Upper lobe of right lung (tissue), 1 donor: ENCODE data around the gene VWA1. TPM values are rescaled to one million over a fixed set of nuclear protein-coding genes. Genes with fewer than 3 reads are reported as not detected.
"Not testable (repeated sequence)": the region's sequence is repeated elsewhere in the genome, so short reads cannot be mapped to it uniquely, and the experiment has no call there.

ENCODE experiments used
- ATAC-seq: fragments of 200-7000 bp; cut with Tn5 transposase; one replicate; pipeline ENCODE4 v1.9.1; 2020; ENCODE audit warnings: mild to moderate bottlenecking, moderate library complexity
- DNase-seq: peaks from one replicate; pipeline ENCODE4 v3.0.0-alpha.2; 2020
- H3K27ac ChIP-seq: fragments of 200-600 bp; one replicate; pipeline ENCODE4 v1.8.0; 2022
- H3K27me3 ChIP-seq: fragments of 200-600 bp; one replicate; pipeline ENCODE4 v1.8.0; 2022; ENCODE audit warnings: mild to moderate bottlenecking
- H3K36me3 ChIP-seq: fragments of 200-600 bp; one replicate; pipeline ENCODE4 v1.8.0; 2022
- H3K4me1 ChIP-seq: fragments of 200-600 bp; one replicate; pipeline ENCODE4 v1.8.0; 2022
- H3K4me3 ChIP-seq: fragments of 200-600 bp; one replicate; pipeline ENCODE4 v1.8.0; 2022; ENCODE audit warnings: mild to moderate bottlenecking
- H3K9me3 ChIP-seq: fragments of 200-600 bp; one replicate; pipeline ENCODE4 v1.8.0; 2022
- intact Hi-C: fragments of 100-400 bp; cut with DNase I; formaldehyde crosslinking; loops from one replicate; pipeline ENCODE4 v1.11.0; 2022
- total RNA-seq: library from RNA; stranded (reverse); fragmentation: NEBNext Ultra II Directional; extraction: Animal tissue kit (Norgen Biotek cat#: 25700); gene quantifications from one replicate; pipeline ENCODE4 v1.2.1, GENCODE V29; 2021
- TF ChIP-seq, protein P1 (sequence below): fragments of 200-600 bp; IDR thresholded peaks from one replicate; pipeline ENCODE4 v1.8.0; 2022; ENCODE audit warnings: antibody characterized with exemption
- donor health status: DM: no; HTN: yes; CAD: no; lungs with severe emphysema.

VWA1 gene
- total RNA-seq, 1 donor from 2014 or later = 87.4 TPM

- TF ChIP-seq, protein P1, sequence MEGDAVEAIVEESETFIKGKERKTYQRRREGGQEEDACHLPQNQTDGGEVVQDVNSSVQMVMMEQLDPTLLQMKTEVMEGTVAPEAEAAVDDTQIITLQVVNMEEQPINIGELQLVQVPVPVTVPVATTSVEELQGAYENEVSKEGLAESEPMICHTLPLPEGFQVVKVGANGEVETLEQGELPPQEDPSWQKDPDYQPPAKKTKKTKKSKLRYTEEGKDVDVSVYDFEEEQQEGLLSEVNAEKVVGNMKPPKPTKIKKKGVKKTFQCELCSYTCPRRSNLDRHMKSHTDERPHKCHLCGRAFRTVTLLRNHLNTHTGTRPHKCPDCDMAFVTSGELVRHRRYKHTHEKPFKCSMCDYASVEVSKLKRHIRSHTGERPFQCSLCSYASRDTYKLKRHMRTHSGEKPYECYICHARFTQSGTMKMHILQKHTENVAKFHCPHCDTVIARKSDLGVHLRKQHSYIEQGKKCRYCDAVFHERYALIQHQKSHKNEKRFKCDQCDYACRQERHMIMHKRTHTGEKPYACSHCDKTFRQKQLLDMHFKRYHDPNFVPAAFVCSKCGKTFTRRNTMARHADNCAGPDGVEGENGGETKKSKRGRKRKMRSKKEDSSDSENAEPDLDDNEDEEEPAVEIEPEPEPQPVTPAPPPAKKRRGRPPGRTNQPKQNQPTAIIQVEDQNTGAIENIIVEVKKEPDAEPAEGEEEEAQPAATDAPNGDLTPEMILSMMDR = no peak
- Histone ChIP-seq H3K27me3 (no peaks in the 10 kb centered on the region), H3K4me3 (no peak overlapping the region), H3K9me3 (no peaks in the 10 kb centered on the region), H3K27ac (no peak overlapping the region), H3K36me3 (no peaks in the 10 kb centered on the region), H3K4me1 (peaks cover 23% of the 10 kb centered on the region)
- DNase-seq (no peak), ATAC-seq (no peak)
- intact Hi-C loops = no loop called here
These were observed 4.9 kb downstream of the VWA1 start for GRCh38 chr1:1440262-1441001.

DNA sequence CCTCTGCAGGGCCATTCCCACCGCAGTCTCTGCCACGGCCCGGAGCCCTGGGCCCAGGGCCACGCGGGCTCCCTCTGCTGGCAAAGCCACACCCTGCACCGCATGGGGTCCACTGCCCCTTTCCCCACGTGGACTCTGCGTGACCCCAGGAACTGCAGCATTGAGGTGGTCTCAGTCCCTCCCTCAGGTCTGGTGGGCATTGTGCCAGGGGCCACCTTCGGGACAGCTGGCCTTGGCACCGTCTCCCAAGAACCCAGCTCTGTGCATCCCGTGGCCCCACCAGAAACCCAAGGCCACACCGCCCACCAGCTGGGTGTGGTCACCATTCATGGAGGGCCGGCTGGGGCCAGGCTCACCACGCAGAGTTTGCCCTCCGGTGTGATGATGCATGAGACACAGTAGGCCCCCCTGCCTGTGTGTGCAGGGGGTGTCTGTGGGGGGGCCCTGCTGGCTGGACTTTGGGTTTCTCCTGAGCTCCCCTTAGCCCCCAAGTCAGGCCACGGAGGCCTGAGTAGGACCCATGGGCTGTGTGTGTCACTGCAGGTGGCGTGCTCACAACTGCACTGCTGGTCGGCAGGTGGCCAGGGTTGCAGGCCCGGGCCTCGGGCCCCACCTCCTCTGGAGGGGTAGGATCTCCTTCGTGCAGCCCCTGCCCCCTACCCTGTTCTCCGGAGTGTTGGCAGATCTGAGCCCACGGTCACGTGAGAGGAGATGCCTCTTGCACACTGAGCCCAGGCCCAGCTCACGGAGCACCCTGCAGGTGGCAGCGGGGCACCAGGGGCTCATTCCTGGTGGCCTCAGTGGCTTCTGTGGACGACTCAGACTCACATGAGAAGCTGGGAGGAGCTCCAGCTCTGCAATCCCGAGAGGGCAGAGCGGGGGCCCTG, 5.8 kb downstream of the VWA1 start:
- Histone ChIP-seq H3K27me3 (no peaks in the 10 kb centered on the region), H3K4me3 (no peak overlapping the region), H3K4me1 (peaks cover 21% of the 10 kb centered on the region), H3K27ac (peak overlapping the region; percentile 17), H3K36me3 (no peaks in the 10 kb centered on the region), H3K9me3 (no peaks in the 10 kb centered on the region)
- intact Hi-C loops = no loop called here
- peak; percentile 77 for ATAC-seq
- TF ChIP-seq, protein P1 = peak; percentile 90
- DNase-seq = peak; percentile 80

GRCh38 chr1:1442069-1442770, 6.7 kb downstream of the VWA1 start:
- intact Hi-C loops = no loop called here
- Histone ChIP-seq H3K4me1 (peaks cover 19% of the 10 kb centered on the region), H3K9me3 (no peaks in the 10 kb centered on the region), H3K27ac (peak overlapping the region; percentile 17), H3K27me3 (no peaks in the 10 kb centered on the region), H3K4me3 (no peak overlapping the region), H3K36me3 (no peaks in the 10 kb centered on the region)
- ATAC-seq = peak; percentile 52
- TF ChIP-seq, protein P1 = no peak
- no peak for DNase-seq

DNA sequence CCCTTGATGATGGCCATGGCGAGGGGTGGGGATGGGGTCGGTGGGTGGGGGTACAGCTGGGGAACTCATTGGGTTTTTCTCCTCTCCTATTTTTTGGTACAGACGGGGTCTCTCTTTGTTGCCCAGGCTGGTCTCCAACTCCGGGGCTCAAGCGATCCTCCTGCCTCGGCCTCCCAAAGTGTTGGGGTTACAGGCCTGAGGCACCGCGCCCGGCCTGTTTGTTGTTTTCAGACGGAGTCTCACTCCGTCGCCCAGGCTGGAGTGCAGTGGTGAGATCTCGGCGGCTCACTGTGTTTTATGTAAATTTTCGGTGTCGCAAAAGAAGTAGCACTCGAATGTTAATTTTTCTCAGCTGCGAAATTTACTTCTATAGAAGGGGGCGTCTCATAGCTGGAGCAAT, 11.1 kb downstream of the VWA1 start:
- intact Hi-C loops, ATAC-seq, DNase-seq, H3K27me3 ChIP-seq, H3K4me3 ChIP-seq, H3K36me3 ChIP-seq, H3K27ac ChIP-seq, H3K4me1 ChIP-seq, H3K9me3 ChIP-seq: not testable (repeated sequence)

- H3K4me1 ChIP-seq = no peaks in the 10 kb centered on the region
- H3K9me3 ChIP-seq = no peaks in the 10 kb centered on the region
- H3K4me3 ChIP-seq = no peak within 1 kb of the TSS
- TF ChIP-seq, protein P1 = no peak
- no peak within 1 kb of the TSS for H3K27ac ChIP-seq
- DNase-seq (no peak), ATAC-seq (no peak)
- intact Hi-C loops = no loop called here
- H3K27me3 ChIP-seq = no peaks in the 10 kb centered on the region
- H3K36me3 ChIP-seq = no peaks in the 10 kb centered on the region
These were observed 13.7 kb downstream of the VWA1 start, which contains the start of gene ATAD3C for GRCh38 chr1:1449099-1449739. Gene ATAD3C (plus strand): TSS chr1:1449689. CDS start chr1:1450684, 995 bp downstream.

- H3K36me3 ChIP-seq, H3K27ac ChIP-seq, H3K4me1 ChIP-seq, ATAC-seq, intact Hi-C loops, H3K4me3 ChIP-seq, H3K9me3 ChIP-seq, DNase-seq, H3K27me3 ChIP-seq: not testable (repeated sequence)
These were observed 15.1 kb downstream of the VWA1 start for GRCh38 chr1:1450616-1451015.
